ENCODE results near the gene UBE2V1.

UBE2V1 gene

GRCh38 chr20:50053362-50054230, 59.4 kb downstream of the UBE2V1 start:
- ATAC-seq (ENCODE audit: low read depth) (0 out of 3 replicates have a peak, but pooled peaks have one; percentile 4), DNase-seq (ENCODE audit: low spot score) (no peak)
- H3K4me3 ChIP-seq (ENCODE audit: severe bottlenecking): no peak overlapping the region
- no peaks in the 10 kb centered on the region for H3K9me3 ChIP-seq (ENCODE audit: severe bottlenecking)
- no peaks in the 10 kb centered on the region for H3K27me3 ChIP-seq (ENCODE audit: insufficient read depth, poor library complexity, severe bottlenecking)
- H3K27ac ChIP-seq (ENCODE audit: poor library complexity, severe bottlenecking): no peak overlapping the region
- H3K36me3 ChIP-seq (ENCODE audit: low read depth): no peaks in the 10 kb centered on the region
- no peaks in the 10 kb centered on the region for H3K4me1 ChIP-seq (ENCODE audit: insufficient read depth, poor library complexity, severe bottlenecking)
- TF ChIP-seq CTCF (IDR thresholded peaks at IDR 0.05; ENCODE audit: poor library complexity, severe bottlenecking): no peak

GRCh38 chr20:50052550-50053361, 60.2 kb downstream of the UBE2V1 start:
- no peak overlapping the region for H3K27ac ChIP-seq (ENCODE audit: poor library complexity, severe bottlenecking)
- no peak for TF ChIP-seq CTCF (IDR thresholded peaks at IDR 0.05; ENCODE audit: poor library complexity, severe bottlenecking)
- no peak overlapping the region for H3K4me3 ChIP-seq (ENCODE audit: severe bottlenecking)
- H3K4me1 ChIP-seq (ENCODE audit: insufficient read depth, poor library complexity, severe bottlenecking): no peaks in the 10 kb centered on the region
- no peaks in the 10 kb centered on the region for H3K27me3 ChIP-seq (ENCODE audit: insufficient read depth, poor library complexity, severe bottlenecking)
- ATAC-seq (ENCODE audit: low read depth) (no peak), DNase-seq (ENCODE audit: low spot score) (no peak)
- H3K36me3 ChIP-seq (ENCODE audit: low read depth): no peaks in the 10 kb centered on the region
- no peaks in the 10 kb centered on the region for H3K9me3 ChIP-seq (ENCODE audit: severe bottlenecking)

GRCh38 chr20:50050660-50051308, 62.2 kb downstream of the UBE2V1 start:
- no peak overlapping the region for H3K27ac ChIP-seq (ENCODE audit: poor library complexity, severe bottlenecking)
- H3K27me3 ChIP-seq (ENCODE audit: insufficient read depth, poor library complexity, severe bottlenecking): no peaks in the 10 kb centered on the region
- no peak for DNase-seq (ENCODE audit: low spot score)
- H3K4me3 ChIP-seq (ENCODE audit: severe bottlenecking): no peak overlapping the region
- H3K9me3 ChIP-seq (ENCODE audit: severe bottlenecking): peaks cover under 1% of the 10 kb centered on the region
- H3K36me3 ChIP-seq (ENCODE audit: low read depth): no peaks in the 10 kb centered on the region
- ATAC-seq (ENCODE audit: low read depth): peak; percentile 33
- TF ChIP-seq CTCF (IDR thresholded peaks at IDR 0.05; ENCODE audit: poor library complexity, severe bottlenecking): no peak
- H3K4me1 ChIP-seq (ENCODE audit: insufficient read depth, poor library complexity, severe bottlenecking): no peaks in the 10 kb centered on the region

GRCh38 chr20:50050214-50050613, 62.7 kb downstream of the UBE2V1 start:
- Histone ChIP-seq H3K27ac (ENCODE audit: poor library complexity, severe bottlenecking) (no peak overlapping the region), H3K9me3 (ENCODE audit: severe bottlenecking) (peaks cover 4% of the 10 kb centered on the region), H3K4me3 (ENCODE audit: severe bottlenecking) (no peak overlapping the region), H3K36me3 (ENCODE audit: low read depth) (no peaks in the 10 kb centered on the region), H3K27me3 (ENCODE audit: insufficient read depth, poor library complexity, severe bottlenecking) (no peaks in the 10 kb centered on the region), H3K4me1 (ENCODE audit: insufficient read depth, poor library complexity, severe bottlenecking) (no peaks in the 10 kb centered on the region)
- DNase-seq (ENCODE audit: low spot score): no peak
- no peak for TF ChIP-seq CTCF (IDR thresholded peaks at IDR 0.05; ENCODE audit: poor library complexity, severe bottlenecking)
- no peak for ATAC-seq (ENCODE audit: low read depth)
